KOPT-K1 (cell line): ENCODE measurements around the gene TENT5C.

Experiments used
- H3K27ac ChIP-seq: fragments of 200-600 bp; sonication (generic); 2 replicates; pipeline ENCODE4 v1.5.1; 2016; ENCODE audit warnings: antibody characterized with exemption, mild to moderate bottlenecking, low read depth, low read length; ENCODE audit not compliant: poor library complexity, severe bottlenecking
- H3K36me3 ChIP-seq: fragments of 200-600 bp; sonication (generic); 2 replicates; pipeline ENCODE4 v1.5.1; 2017; ENCODE audit warnings: antibody characterized with exemption, mild to moderate bottlenecking, low read length, moderate library complexity; ENCODE audit not compliant: insufficient read depth
- H3K9me3 ChIP-seq: fragments of 200-600 bp; sonication (generic); 2 replicates; pipeline ENCODE4 v1.5.1; 2017; ENCODE audit warnings: antibody characterized with exemption, low read length, mild to moderate bottlenecking; ENCODE audit not compliant: insufficient read depth, poor library complexity, severe bottlenecking

TENT5C gene

GRCh38 chr1:117611894-117612483, 6.1 kb downstream of the TENT5C start:
- Histone ChIP-seq H3K27ac (no peak overlapping the region), H3K9me3 (no peaks in the 10 kb centered on the region), H3K36me3 (no peaks in the 10 kb centered on the region)

DNA sequence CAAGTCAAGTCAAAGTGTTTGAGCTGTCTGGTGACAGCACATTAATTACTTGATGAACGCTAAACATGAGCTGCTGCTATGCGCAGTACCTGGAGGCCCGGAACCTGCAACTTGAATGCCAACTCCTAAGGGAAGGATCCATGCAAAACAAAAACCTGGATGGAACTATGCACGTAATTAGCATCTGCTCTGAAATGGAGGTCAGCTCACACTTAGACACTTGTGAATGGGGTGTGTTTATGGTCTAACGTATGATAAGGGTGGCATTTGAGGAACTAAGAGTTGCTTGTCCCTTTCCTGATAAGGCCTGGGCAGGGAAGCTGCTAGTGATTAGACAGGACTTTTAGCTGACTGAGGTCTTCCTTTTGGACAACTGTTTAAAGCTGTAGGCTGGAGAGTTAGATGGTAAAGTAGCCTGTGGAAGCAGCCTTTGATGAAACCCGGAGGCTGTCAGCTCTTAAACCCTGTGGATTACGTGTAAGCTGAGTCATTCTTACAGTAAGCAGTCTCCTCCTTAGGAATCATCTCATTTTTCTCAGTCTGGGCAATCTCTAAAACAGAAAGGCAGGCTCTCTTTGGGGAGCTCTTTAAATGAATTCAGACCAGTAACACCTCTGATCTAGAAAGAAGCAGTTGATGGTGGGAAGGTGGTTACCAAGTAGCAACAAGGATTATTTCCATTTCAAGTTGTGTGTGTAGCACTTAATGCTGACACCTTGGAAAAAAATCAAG, 6.8 kb downstream of the TENT5C start:
- Histone ChIP-seq H3K36me3 (no peaks in the 10 kb centered on the region), H3K9me3 (no peaks in the 10 kb centered on the region), H3K27ac (no peak overlapping the region)

DNA sequence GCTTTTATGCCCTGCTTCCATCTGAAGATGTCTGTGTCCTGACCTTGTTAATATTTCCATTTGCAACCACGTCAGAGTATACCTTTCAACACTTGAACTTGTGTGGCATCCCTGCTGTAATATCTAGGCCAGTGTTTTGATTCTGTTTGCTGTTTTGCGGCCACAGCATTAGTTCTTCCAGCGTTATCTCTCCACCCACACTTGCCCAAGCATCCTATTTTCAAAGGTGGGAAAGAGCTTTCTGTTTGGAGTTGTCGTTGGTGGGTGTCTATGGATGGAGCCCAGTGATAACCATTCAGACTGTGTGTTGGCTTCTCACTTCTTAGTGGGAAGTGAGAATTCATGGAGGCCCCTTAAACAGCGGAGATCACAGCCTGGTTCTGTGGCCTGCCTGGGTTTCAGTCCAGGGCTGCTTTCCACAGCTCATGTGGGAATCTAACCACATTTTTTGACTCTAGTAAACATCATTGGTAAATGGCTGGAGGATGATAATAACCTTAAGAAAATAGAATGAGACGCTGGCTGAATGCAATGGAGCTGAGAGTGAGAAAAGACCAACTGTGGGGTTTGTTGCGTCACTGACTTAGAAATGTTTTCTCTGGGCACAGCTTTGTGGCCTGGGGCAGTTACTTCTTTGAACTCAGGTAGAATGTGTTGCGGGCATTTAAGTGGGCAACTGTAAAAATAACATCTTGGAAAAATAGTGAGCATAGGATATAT, 7.6 kb downstream of the TENT5C start:
- no peaks in the 10 kb centered on the region for H3K9me3 ChIP-seq
- H3K27ac ChIP-seq: no peak overlapping the region
- H3K36me3 ChIP-seq: no peaks in the 10 kb centered on the region

DNA sequence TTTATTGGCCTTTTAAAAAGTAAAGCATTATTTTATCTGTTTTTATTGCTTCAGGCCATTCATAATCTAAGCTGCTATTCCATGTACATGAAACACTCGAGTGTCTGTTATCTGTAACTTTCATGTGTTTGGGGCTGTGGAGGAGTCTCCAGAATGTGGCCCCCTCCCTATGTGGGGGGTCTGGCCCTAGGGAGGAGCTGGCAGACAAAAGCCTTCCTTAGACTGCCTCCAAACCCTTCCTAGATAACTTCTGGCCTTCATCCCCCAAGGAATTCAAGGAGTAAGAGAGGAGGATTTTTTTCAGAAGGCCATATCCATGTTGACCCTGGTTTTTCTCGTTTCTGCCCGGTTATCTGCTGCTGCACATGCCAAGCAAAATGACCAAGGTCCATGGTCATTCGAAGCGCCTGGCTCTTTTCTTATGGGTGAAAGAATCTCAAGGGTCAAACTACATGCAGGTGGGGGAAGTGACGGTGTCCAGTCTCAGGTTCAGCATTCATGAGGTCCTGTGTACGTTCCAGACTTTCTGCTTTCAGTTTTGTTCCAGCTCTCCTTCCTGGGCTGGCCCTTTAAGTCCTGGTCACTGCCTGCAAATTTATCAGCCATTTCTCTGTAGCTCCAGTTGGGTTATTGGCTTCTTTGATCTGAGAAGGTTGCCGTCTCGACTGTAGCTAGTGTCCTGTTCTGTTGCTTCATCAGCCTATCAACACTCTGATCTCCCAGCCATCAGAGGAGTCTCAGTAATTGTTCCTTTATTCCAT, 8.3 kb downstream of the TENT5C start:
- no peaks in the 10 kb centered on the region for H3K9me3 ChIP-seq
- no peak overlapping the region for H3K27ac ChIP-seq
- no peaks in the 10 kb centered on the region for H3K36me3 ChIP-seq

DNA sequence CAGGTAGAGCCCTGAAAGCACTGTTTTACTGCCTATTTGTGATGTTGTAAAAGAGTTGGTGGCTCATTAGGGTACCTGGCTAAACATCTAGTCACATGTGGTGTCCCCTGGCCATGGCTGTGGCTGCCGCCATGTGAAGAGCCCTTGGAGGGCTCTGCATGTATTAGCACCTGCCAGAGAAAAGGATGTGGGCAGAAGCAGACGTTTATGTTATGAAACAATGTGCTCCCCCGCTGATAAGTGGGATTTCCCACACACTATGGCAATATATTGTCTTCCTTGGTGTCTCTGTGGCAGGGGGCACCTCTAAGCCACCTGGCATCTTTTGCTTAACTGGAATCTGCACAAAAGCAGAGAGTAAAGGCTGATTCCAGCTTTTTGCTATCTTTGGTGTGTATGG, 9.6 kb downstream of the TENT5C start:
- no peak overlapping the region for H3K27ac ChIP-seq
- H3K9me3 ChIP-seq: no peaks in the 10 kb centered on the region
- no peaks in the 10 kb centered on the region for H3K36me3 ChIP-seq

- H3K36me3 ChIP-seq: no peaks in the 10 kb centered on the region
- no peak overlapping the region for H3K27ac ChIP-seq
- no peaks in the 10 kb centered on the region for H3K9me3 ChIP-seq
Observed at GRCh38 chr1:117616356-117616755, 10.5 kb downstream of the TENT5C start.

GRCh38 chr1:117616967-117617366, 11.1 kb downstream of the TENT5C start:
- Histone ChIP-seq H3K27ac (no peak overlapping the region), H3K9me3 (no peaks in the 10 kb centered on the region), H3K36me3 (no peaks in the 10 kb centered on the region)

DNA sequence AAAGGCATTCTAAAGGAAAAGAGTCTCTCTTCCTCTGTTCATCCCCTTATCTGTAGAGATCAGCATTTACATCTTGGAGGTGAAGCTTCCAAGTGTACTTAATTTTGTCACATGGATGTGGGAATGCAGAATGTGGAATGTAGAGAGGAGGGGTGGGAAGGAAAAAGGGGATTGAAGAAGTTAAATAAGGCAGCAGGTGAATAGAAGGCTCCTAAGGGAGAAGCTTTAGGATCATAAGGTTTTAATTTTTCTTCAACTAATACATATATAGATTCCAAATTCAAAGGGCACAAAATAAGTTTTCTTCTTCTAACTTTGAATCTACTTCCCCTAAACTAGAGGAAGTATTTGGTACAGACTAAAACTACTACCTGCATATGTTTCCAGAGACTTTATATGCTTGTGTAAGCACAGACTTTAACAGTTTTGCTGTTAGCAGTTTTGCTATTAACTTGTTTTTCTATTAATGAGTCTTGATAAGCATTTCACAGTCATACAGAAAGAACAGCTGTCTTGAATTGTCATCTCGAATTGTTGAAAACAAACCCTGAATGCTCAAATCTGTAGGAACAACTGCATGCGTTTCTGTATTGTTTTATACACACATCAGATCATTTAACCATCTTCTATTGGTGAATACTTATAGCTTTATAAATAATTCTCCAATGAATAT, 12.7 kb downstream of the TENT5C start:
- no peaks in the 10 kb centered on the region for H3K9me3 ChIP-seq
- H3K27ac ChIP-seq: no peak overlapping the region
- no peaks in the 10 kb centered on the region for H3K36me3 ChIP-seq

- Histone ChIP-seq H3K27ac (no peak overlapping the region), H3K9me3 (no peaks in the 10 kb centered on the region), H3K36me3 (no peaks in the 10 kb centered on the region)
Observed at GRCh38 chr1:117620440-117620839, 14.6 kb downstream of the TENT5C start.

DNA sequence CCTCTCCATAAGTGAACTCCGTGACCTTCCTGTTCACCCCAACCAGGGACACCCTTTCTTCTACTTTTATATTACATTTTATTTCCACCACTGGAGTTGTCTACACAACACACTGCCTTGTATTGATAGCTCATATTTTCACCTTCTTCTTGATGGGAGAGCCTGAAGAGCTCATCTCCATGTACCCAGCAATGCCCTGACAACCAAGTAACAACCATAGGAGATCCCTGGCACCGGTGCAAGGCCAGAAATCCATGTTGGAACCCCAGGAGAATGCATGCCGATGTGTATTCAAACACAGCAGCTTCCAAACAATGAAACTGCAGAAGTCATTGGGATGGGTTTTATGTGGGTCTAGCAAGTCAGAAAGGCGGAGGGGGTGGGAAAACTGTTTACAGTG, 15.5 kb downstream of the TENT5C start:
- no peak overlapping the region for H3K27ac ChIP-seq
- H3K36me3 ChIP-seq: no peaks in the 10 kb centered on the region
- no peaks in the 10 kb centered on the region for H3K9me3 ChIP-seq

- Histone ChIP-seq H3K27ac (no peak overlapping the region), H3K36me3 (no peaks in the 10 kb centered on the region), H3K9me3 (no peaks in the 10 kb centered on the region)
Observed at GRCh38 chr1:117622726-117623125, 16.9 kb downstream of the TENT5C start.

- no peak overlapping the region for H3K27ac ChIP-seq
- H3K9me3 ChIP-seq: no peaks in the 10 kb centered on the region
- no peaks in the 10 kb centered on the region for H3K36me3 ChIP-seq
Observed at GRCh38 chr1:117623141-117623540, 17.3 kb downstream of the TENT5C start.

DNA sequence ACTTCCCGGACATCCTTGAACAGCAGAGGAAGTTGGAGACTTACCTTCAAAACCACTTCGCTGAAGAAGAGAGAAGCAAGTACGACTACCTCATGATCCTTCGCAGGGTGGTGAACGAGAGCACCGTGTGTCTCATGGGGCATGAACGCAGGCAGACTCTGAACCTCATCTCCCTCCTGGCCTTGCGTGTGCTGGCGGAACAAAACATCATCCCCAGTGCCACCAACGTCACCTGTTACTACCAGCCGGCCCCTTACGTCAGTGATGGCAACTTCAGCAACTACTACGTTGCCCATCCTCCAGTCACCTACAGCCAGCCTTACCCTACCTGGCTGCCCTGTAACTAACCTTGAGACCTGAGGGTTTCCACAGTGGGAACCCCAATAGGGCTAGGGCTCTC, 17.9 kb downstream of the TENT5C start:
- Histone ChIP-seq H3K36me3 (no peaks in the 10 kb centered on the region), H3K9me3 (no peaks in the 10 kb centered on the region), H3K27ac (no peak overlapping the region)

- H3K9me3 ChIP-seq: no peaks in the 10 kb centered on the region
- H3K36me3 ChIP-seq: no peaks in the 10 kb centered on the region
- H3K27ac ChIP-seq: no peak overlapping the region
Observed at GRCh38 chr1:117627546-117628130, 21.8 kb downstream of the TENT5C start.
